CD4-positive, alpha-beta T cell treated with Interleukin-15 for 4 hours (primary cell): ENCODE data around the gene WNT16.
"Not testable (repeated sequence)": the region's sequence is repeated elsewhere in the genome, so short reads cannot be mapped to it uniquely, and the experiment has no call there.

Experiments
- DNase-seq: peaks from one replicate; pipeline ENCODE4 v3.0.0-alpha.2; 2020; ENCODE audit warnings: low spot score

Gene WNT16

DNA sequence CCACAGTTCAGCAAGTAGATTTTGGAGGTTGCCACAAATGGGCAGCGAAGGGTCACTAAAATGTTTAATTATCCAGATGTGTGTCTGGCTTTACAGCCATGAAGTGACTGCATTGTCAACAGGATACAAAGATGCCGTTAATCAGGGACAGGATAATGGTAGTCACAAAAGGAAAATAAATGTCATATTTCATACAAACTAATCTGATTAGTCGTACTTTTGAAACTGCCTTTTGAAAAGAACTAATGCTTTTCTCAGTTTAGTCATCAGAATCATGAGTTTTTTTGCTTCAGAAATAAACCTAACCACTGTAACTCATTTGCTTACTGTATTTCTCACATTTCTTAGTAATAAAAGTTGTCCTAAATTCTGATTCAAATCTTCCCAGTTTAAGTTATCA lies 22.2 kb upstream of the WNT16 start:
- no peak for DNase-seq

DNA sequence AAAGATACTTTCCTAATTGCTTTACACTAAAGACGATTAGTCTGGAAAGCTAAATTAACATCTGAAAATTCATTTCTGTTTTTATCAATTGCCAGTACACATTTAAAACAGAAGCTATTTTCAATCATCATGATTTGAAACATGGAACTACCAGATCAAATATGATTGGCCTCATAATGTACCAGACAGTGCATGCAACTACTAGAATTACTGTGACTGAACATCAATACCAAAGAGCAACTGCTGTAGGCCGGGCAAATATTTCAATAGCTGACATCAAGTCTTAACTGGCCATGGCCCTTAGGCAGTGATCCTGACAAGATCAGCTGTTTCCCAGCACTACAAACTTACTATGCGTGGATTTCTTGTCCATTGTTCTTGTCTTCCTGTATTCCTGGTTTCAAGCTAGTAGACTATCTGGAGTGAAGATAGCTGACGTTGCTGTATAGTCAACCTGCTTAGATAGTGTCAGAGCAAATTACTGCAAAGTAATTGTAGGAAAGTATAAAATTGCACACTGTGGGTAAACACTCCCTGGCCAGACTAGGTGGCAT lies 21.7 kb upstream of the WNT16 start:
- no peak for DNase-seq

DNA sequence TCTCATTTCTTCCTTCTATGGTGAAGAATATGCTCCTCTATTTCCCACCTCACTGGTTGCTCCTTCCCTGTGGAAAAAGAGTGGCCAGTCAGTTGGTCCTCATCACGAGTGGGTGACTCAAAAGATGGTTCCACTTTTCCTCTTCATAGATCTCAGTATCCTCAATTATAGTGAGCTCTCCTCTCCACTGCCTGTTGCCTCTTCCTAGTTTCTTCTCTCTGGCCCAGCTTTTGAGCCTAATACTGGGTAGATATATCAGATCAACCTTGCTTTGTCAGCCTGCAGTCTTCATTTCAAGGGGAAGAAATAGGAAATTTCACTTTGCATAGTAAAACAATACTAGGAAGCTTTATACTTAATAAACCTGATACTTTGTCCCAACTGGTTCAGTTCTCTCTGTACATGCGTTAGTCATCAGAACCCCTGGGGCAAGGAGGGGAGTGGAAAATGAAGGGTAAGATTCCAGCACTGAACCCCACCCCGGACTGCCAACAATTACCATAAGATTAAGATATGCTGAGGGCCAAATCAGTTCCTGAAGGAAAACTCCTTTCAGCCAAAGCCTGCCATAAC lies 15.5 kb upstream of the WNT16 start:
- no peak for DNase-seq

DNA sequence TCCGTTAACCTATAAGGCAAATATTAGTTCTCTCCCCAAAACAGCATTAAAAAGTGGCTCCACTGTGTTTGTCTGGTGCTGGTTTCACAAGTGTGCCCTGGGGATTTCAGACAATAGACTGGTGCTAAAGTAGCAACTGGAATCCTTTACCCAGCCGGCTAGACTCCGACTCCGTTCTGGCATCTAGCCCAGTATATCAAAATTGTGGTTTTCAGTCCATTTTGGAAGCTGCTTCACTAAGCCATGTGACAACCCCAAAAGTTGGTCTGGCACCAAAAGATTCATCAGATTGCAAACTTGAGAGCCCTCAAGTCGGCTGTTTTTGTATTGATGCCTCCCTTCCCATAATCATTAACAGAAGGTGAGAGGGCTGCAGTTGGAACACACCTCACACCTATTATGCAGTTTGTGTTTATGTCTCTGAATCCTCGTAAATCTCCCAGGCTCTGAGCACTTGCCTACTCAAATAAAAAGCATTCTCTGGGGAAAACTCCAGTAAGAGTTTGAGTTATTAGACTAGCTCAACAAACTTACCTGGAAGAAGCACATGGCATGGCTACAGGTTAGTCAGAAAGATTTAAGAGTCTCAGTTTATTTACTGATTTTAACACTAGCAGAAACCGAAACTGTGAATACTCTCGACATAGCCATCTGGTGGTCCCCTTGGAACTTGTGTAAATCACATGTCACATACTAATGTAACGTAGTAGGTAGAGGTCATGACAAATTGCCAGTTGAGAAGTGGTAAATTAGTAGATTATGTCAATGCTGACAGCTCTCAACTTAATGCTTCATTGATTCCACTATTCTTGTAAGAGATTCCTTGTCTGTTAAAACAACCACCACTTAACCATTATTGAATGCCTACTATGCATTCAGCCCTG lies 14.8 kb upstream of the WNT16 start:
- DNase-seq, result no peak

DNA sequence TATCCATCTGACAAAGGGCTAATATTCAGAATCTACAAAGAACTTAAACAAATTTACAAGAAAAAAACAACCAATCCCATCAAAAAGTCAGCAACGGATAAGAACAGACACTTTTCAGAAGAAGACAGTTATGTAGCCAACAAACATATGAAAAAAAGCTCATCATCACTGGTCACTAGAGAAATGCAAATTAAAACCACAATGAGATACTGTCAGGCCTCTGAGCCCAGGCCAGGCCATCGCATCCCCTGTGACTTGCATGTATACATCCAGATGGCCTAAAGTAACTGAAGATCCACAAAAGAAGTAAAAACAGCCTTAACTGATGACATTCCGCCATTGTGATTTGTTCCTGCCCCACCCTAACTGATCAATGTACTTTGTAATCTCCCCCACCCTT lies 13.6 kb upstream of the WNT16 start:
- DNase-seq, result not testable (repeated sequence)

DNA sequence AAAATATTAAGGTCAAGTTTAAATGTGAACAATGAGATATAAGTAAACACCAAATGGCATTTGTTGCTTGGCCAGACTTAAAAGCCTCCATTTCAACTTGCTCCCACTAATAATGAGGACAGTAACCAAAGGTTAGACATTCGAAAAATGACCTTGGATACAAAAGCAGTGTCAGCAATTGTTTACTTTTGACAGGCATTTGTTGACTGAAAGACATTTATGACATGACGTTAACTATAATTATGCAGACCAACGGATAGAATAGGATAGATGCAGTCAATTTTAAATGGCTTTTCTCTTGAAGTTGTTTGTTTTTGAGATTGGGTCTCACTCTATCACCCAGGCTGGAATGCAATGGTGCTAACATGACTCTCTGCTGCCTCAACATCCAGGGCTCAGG lies 6.3 kb upstream of the WNT16 start:
- DNase-seq, result no peak

DNA sequence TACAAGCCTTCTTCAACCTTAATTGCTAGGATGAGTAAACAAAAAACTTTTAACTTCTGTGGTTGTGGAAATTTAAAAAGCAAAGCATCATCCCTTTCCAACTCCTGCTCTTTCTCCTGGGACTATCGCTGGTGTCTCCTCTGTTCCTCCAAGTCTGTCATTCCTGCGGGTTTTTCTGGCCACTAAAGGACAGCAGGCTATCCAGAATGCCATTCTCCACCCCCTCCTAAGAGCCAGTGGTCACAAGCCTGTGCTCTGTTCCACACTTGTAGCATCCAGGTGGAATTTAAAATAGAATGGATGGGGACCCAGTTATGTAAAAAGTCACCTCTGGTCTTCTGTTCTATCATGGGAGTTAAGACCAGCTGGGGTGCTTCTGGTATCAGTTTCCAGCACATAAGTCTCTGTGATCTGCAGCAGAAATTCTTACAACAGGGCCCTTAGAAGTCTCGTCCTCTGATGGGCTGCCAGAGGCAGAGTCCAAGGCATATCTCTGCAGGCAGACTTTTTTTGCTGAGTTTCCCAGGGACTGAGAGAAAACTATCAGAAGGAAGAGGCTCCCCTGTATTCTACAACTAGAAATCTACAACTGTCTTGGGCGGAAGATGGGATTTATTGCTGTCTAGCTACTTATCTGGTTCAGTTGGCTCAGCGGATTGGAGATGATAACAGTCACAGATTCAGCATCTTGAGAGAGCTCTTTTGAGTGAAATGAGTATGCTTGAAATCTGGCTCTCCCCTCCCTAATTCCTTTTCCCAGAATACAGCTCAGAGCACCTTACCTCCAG lies 5.1 kb upstream of the WNT16 start:
- no peak for DNase-seq

DNA sequence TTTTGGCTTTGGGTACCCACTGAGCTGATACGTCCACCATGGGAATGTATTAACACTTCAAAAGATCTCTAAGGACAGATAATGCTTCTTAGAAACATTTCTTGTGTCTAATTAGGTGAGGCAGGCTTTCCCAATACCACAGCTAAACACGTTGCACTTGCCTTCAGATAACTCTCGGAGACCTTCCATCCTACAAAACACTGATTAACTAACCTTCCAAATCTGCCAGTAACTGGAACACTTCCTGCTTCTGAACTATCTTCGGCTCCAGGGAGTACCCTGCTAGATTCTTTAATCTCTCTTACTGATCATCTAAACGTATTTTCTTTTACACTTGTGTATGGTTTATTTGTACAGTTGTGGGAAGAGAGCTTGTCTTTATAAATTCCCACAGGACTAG lies 1.1 kb upstream of the WNT16 start:
- DNase-seq, result no peak

DNA sequence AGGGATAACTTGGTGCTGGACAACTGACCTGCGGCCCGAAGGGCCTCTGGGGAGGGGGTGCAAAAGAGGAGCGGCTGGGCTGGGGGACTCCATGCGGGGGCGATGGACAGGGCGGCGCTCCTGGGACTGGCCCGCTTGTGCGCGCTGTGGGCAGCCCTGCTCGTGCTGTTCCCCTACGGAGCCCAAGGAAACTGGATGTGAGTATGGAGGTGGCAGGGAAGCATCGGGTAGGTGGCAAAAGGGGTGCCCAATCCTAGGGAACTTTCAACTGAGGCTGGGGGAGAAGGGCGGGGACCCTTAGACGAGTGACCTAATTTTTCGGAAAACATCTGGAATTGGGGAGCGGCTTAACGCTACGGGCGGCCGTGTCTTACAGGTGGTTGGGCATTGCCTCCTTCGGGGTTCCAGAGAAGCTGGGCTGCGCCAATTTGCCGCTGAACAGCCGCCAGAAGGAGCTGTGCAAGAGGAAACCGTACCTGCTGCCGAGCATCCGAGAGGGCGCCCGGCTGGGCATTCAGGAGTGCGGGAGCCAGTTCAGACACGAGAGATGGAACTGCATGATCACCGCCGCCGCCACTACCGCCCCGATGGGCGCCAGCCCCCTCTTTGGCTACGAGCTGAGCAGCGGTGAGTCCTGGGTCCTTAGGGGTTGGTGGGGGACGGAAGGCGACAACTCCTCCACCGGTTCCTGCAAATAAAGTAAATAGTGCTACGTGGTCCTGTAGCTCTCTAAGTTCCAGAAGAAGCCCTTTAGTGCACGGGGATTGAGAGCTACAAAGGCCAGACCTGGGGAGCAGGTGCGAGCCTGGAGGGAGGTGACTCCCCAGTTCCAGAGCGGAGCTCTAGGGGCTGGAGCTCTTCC lies 622 bp downstream of the WNT16 start:
- DNase-seq, result no peak

DNA sequence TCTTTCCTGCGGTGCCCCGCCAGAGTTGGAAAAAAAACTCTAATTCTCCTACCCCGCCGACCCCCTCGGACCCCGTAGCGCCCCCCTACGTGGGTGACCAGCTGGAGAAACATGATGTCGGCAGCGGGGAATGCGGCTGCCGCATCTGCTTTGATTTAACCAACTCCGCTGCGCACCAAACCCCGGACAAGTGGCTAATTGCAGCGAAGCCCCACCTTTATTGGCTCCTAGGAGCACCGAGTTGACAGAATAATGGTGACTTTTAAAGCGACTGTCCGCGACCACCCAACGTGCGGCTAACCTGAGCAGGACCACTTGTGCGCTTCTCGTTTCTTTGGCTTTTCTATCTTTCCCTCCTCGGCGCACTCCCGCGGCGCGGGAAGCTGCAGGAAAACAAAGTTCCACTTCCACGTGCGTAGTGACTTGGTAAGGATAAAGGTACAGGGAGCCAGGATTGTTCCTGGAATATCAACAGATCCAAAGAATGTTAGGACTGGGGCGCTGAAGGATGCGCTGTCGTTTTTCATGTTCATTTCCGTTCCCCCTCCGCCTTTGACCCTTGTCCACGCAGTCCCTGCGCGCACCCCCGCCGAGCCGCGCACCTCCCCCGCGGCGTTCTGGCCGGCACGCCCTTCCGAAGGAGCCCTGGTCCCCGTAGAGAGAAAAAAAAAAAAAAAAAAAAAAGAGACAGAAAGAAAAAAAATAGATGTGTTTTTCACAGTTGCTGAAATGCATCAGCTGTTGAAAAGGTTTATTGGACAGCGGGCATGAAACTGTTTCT lies 1.4 kb downstream of the WNT16 start:
- no peak for DNase-seq

DNA sequence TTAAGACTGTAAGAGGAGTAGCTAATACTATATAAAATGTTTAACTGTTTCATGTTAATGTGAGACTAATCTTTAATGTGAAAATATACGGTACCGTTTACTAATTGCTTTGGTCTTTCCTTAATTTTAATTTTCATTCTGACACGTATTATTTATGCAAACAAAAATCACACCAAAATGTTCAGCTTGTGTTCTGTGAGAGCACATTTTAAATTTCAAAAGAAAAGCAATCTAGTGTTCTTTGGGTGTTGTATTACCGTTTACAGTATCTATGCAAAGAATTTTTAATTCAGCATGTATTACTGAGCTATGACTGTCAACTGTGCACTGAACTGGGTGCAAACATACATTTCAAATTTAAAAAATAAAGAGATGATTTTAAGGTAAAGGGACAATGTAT lies 2.2 kb downstream of the WNT16 start:
- DNase-seq, result no peak

DNA sequence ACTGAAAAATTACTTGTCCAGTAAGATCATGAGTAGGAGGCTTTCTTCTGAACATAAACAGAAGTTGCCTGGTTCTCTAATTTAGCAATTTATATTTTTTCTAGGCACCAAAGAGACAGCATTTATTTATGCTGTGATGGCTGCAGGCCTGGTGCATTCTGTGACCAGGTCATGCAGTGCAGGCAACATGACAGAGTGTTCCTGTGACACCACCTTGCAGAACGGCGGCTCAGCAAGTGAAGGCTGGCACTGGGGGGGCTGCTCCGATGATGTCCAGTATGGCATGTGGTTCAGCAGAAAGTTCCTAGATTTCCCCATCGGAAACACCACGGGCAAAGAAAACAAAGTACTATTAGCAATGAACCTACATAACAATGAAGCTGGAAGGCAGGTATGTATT lies 2.8 kb downstream of the WNT16 start:
- no peak for DNase-seq

DNA sequence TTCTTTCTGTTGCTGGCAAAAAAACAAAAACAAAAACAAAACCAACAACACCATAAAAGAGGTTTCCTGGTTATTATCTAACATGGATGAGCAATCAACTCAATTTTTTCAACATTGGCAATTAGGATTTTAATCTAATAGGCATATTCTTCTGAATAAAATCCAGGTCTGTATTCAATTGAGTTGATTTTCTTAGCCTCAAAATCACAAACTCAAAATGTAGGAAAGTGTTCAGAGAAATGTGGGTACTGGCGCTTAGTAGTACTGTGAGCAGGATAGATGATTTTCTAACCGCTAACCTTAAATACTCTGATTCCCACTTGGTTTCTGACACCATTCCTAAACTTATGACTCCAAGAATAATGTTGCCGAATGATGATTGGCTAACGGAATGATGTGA lies 5.6 kb downstream of the WNT16 start:
- DNase-seq, result no peak

DNA sequence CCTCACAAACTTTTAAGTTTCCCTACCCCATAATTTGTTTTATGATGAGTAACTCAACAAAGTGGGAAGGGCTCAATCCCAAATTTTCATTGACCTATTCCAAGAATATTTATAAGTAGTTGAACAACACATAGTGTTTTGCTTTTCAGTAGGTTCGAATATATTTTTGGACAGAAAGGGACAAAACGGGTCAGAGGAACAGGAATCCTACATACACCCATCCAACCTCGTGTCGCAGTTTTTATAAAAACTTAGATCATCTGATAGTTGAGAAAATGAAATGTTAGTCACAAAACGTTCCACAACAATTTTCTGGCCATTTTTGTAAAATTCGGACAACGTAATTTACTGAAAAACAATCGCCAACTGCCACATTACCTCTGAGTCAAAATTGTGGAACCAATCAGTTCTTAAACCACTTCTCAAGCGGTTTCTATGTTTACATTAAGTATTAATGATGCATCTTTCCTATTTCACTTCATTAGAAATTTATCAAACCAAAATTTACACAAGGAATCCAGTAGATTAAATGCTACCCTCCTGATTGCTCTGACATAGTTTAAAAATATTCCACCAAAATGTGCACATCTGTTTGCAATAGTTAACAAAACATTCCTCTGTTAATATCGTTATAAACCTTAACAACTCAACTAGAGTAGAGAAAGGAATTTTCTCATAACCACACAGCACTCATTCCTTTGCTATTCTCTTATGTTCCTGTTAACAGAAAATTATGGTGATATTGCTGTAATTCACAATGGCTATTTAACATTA lies 6.3 kb downstream of the WNT16 start:
- DNase-seq, result no peak

DNA sequence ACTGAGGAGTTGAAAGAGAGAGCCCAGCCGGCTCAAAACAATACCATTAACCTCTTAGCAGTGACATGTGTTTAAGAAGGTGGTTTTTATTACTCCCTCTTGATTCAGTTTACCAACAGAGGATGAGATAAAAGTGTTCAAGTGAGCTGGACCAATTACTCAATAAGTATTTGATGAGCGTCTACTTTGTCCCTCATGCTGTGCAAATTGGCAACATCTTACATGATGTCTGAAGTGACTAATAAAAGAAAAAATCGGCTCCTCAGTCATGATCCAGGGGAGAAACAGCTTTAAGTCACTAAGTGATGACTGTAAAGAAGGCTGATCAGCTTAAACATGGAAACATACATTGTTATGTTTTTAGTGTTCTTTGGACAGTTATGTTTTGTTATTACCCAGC lies 7.8 kb downstream of the WNT16 start:
- DNase-seq, result no peak

DNA sequence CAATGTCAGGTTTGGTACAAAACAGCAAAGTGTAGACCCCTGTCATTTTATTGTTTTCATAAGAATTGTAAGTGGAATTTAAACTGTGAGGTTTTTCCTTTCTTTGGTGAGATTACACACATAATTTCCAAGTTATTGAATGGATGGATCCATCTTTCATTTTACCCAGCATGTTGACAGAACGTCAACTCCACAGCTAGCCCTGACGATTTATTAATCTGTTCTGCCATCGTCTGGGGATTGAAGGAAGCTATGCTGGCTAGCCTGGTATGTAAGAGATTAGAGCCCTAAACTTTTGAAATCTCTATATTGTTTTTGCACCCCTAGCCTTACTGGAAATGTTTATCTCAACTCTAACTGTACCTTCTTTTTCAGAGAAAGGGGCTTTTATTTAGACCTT lies 8.6 kb downstream of the WNT16 start:
- no peak for DNase-seq

DNA sequence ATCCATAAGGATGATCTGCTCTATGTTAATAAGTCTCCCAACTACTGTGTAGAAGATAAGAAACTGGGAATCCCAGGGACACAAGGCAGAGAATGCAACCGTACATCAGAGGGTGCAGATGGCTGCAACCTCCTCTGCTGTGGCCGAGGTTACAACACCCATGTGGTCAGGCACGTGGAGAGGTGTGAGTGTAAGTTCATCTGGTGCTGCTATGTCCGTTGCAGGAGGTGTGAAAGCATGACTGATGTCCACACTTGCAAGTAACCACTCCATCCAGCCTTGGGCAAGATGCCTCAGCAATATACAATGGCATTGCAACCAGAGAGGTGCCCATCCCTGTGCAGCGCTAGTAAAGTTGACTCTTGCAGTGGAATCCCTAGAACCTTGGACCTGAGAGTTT lies 10.3 kb downstream of the WNT16 start:
- no peak for DNase-seq

DNA sequence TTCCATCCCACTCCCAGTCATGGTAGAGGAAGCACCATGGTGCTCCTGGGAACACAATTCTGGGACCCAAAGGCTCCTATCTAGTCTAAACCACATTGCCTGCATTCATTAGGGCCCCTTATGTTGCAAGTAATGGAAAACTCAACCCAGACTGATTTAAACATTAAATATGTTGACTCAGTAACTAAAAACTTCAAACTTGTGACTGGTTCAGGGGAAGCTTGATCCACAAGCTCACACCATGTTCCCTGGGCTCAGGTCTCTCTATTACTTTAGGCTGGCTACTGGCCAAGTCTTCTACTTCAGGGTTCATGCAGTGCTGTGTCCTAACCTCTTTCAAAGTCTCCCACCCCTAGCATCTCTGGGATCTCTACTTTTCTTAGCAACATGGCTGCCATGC lies 13.1 kb downstream of the WNT16 start:
- no peak for DNase-seq

DNA sequence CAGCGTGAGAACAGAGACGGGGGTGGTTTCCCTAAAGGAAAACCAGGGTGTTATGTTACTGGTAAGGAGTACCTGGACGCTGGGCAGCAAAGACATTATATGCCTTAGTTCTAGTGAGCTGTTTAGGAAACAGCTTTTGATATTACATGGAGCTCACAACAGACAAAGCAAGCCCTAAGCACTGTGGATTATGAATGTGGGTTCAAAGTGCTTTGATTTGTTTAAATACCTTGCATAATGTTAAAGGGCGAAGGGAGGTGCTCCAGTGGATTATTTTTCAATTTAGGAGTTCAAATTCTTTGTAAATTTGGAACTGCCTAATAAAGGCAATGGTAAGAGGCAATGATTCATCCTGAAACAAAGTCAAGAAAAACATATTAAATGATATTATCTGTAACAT lies 13.8 kb downstream of the WNT16 start:
- no peak for DNase-seq

DNA sequence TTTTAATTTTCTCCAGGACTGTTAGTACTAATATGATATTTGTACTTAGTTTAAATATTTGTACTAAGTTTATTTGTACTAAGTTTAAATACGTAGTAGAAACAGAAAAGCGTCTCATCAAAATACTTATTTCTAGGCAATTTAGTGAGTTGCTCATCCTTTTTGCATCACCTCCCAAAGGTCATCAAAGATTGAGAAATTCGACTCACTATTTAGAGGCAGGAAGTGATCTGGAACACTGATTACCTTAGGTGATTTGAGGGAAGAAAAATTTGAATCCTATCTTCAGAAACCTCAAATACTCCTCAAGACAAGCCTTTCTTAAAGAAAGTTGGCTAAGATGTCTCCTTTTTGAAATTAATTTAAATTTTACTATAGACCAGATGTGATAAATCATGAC lies 14.5 kb downstream of the WNT16 start:
- no peak for DNase-seq
